Measurements from ENCODE around the gene PON2. TPM values are rescaled to one million over a fixed set of nuclear protein-coding genes. Genes with fewer than 3 reads are reported as not detected.

PON2 gene
- total and polyA plus RNA-seq, 2 experiments from 2014 or later, result 273 to 337 TPM

DNA sequence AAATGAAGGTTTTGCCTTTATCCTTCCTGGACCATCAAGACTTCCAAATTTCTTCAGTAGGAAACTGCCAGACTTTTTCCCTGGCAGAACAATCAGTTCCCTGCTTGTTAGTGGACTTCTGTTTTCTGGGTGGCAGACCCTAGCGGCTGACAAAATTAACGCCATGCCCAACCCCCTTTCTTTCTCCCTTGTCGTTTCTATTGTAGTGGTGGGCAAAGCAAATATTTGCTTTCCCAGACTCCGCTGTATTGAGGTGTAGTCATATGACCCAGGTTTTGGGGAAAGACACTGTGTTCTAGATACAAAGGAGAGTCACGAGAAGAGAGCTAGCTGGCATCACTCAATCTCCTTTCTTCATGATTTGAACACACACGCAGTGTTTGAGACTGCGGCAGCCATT lies 7.7 kb downstream of the PON2 start:
- Histone ChIP-seq H3K9me2 (replicated peaks; ENCODE audit: insufficient read depth) (no peaks in the 10 kb centered on the region), H3K79me2 (peaks cover 87% of the 10 kb centered on the region), H3K4me1 (ENCODE audit: insufficient read depth) (peaks cover 20% of the 10 kb centered on the region), H3K4me2 (no peak overlapping the region), H2AFZ (no peak overlapping the region), H3K4me3 (no peak overlapping the region), H3K9me3 (ENCODE audit: low read depth) (no peaks in the 10 kb centered on the region), H3K27me3 (no peaks in the 10 kb centered on the region), H4K20me1 (ENCODE audit: insufficient read depth, poor library complexity, severe bottlenecking) (no peaks in the 10 kb centered on the region), H3K36me3 (replicated peaks; ENCODE audit: insufficient read depth, low read depth) (no peaks in the 10 kb centered on the region), H3K27ac (no peak overlapping the region)
- DNase-seq (ENCODE audit: low spot score), result no peak
- TF ChIP-seq EZH2 (IDR thresholded peaks at IDR 0.05; ENCODE audit: borderline replicate concordance) (no peak), EZH2phosphoT487 (IDR thresholded peaks at IDR 0.05; ENCODE audit: low read depth, severe bottlenecking, unreplicated experiment) (no peak)
- TF ChIP-seq, protein P1, sequence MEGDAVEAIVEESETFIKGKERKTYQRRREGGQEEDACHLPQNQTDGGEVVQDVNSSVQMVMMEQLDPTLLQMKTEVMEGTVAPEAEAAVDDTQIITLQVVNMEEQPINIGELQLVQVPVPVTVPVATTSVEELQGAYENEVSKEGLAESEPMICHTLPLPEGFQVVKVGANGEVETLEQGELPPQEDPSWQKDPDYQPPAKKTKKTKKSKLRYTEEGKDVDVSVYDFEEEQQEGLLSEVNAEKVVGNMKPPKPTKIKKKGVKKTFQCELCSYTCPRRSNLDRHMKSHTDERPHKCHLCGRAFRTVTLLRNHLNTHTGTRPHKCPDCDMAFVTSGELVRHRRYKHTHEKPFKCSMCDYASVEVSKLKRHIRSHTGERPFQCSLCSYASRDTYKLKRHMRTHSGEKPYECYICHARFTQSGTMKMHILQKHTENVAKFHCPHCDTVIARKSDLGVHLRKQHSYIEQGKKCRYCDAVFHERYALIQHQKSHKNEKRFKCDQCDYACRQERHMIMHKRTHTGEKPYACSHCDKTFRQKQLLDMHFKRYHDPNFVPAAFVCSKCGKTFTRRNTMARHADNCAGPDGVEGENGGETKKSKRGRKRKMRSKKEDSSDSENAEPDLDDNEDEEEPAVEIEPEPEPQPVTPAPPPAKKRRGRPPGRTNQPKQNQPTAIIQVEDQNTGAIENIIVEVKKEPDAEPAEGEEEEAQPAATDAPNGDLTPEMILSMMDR (IDR thresholded peaks at IDR 0.05; ENCODE audit: poor library complexity), result no peak
- 71% methylated on average over 7 of the region's 7 CpGs for WGBS (ENCODE audit: low lambda C conversion rate, missing lambda C conversion rate)

DNA sequence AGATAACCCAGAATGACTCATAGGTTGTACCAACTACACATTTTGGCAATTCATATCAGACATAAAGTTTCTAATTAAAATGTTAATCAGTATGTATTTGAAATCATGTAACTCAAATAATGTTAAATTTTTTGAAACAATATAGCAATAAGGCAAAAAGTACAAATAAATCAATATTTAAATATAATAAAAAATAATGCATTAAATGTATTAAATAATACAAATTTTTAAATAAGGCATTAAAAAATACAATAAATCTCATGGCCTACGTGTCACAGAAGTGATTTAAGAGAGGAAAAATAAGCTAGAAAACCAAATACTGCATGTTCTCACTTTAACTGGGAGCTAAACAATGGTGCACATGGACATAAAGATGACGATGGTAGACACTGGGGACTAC lies 9.1 kb downstream of the PON2 start:
- no peaks in the 10 kb centered on the region for H4K20me1 ChIP-seq (ENCODE audit: insufficient read depth, poor library complexity, severe bottlenecking)
- H3K79me2 ChIP-seq, result peaks cover 91% of the 10 kb centered on the region
- H3K4me1 ChIP-seq (ENCODE audit: insufficient read depth), result peaks cover 29% of the 10 kb centered on the region
- H3K36me3 ChIP-seq (replicated peaks; ENCODE audit: insufficient read depth, low read depth), result no peaks in the 10 kb centered on the region
- TF ChIP-seq EZH2 (IDR thresholded peaks at IDR 0.05; ENCODE audit: borderline replicate concordance) (no peak), EZH2phosphoT487 (IDR thresholded peaks at IDR 0.05; ENCODE audit: low read depth, severe bottlenecking, unreplicated experiment) (no peak)
- TF ChIP-seq, protein P1 (IDR thresholded peaks at IDR 0.05; ENCODE audit: poor library complexity), result no peak
- H2AFZ ChIP-seq, result no peak overlapping the region
- no peak overlapping the region for H3K27ac ChIP-seq
- H3K4me2 ChIP-seq, result no peak overlapping the region
- 98% methylated on average over 2 of the region's 2 CpGs for WGBS (ENCODE audit: low lambda C conversion rate, missing lambda C conversion rate)
- H3K9me2 ChIP-seq (replicated peaks; ENCODE audit: insufficient read depth), result no peaks in the 10 kb centered on the region
- no peaks in the 10 kb centered on the region for H3K27me3 ChIP-seq
- no peak for DNase-seq (ENCODE audit: low spot score)
- no peaks in the 10 kb centered on the region for H3K9me3 ChIP-seq (ENCODE audit: low read depth)
- no peak overlapping the region for H3K4me3 ChIP-seq

DNA sequence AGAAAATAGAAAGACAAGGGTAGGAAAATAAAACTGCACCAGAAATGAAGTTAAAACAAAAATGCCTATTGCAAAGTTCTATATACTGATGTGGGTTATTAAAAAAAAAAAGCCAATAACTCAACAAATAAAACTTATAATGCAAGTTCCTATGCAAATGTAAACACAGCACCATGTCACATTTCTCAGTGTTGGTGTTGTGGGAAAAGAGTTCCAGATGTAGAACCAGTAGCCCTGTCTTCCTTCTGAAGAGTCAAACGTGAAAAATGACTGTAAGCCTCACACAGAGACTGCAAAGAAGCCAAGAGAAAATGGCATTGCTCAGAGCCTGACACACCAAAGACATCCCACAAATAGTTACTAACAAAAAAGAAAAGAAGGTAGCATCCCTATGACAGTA lies 10.1 kb downstream of the PON2 start:
- no peak overlapping the region for H3K27ac ChIP-seq
- no peaks in the 10 kb centered on the region for H3K27me3 ChIP-seq
- no peak overlapping the region for H3K4me3 ChIP-seq
- H3K79me2 ChIP-seq, result peaks cover 94% of the 10 kb centered on the region
- WGBS (ENCODE audit: low lambda C conversion rate, missing lambda C conversion rate), result 52% methylated on average over 1 of the region's 1 CpG
- H4K20me1 ChIP-seq (ENCODE audit: insufficient read depth, poor library complexity, severe bottlenecking), result no peaks in the 10 kb centered on the region
- no peaks in the 10 kb centered on the region for H3K9me3 ChIP-seq (ENCODE audit: low read depth)
- no peaks in the 10 kb centered on the region for H3K9me2 ChIP-seq (replicated peaks; ENCODE audit: insufficient read depth)
- H3K36me3 ChIP-seq (replicated peaks; ENCODE audit: insufficient read depth, low read depth), result no peaks in the 10 kb centered on the region
- H2AFZ ChIP-seq, result no peak overlapping the region
- H3K4me1 ChIP-seq (ENCODE audit: insufficient read depth), result peaks cover 32% of the 10 kb centered on the region
- no peak overlapping the region for H3K4me2 ChIP-seq
- TF ChIP-seq, protein P1 (IDR thresholded peaks at IDR 0.05; ENCODE audit: poor library complexity), result no peak
- TF ChIP-seq EZH2phosphoT487 (IDR thresholded peaks at IDR 0.05; ENCODE audit: low read depth, severe bottlenecking, unreplicated experiment), result no peak
- no peak for TF ChIP-seq EZH2 (IDR thresholded peaks at IDR 0.05; ENCODE audit: borderline replicate concordance)
- no peak for DNase-seq (ENCODE audit: low spot score)

All from hepatocyte (in vitro differentiated cells).